Measurements from ENCODE around the gene SASH3. TPM values are rescaled to one million over a fixed set of nuclear protein-coding genes. Genes with fewer than 3 reads are reported as not detected.

SASH3 gene
- total and polyA plus RNA-seq, 2 experiments from 2014 or later, result 0.13 TPM; not detected in 1

GRCh38 chrX:129831091-129831885 is 51.5 kb downstream of the SASH3 start:
- H3K9me3 ChIP-seq (ENCODE audit: low read depth), result no peaks in the 10 kb centered on the region
- no peak for DNase-seq (ENCODE audit: low read depth in 1 of 2, low spot score in 1 of 2)
- no peaks in the 10 kb centered on the region for H3K36me3 ChIP-seq
- no peaks in the 10 kb centered on the region for H3K4me1 ChIP-seq (ENCODE audit: low read depth)
- H3K4me3 ChIP-seq, result no peak overlapping the region
- H3K27me3 ChIP-seq, result no peaks in the 10 kb centered on the region
- no peak overlapping the region for H3K27ac ChIP-seq
- TF ChIP-seq, protein P1, sequence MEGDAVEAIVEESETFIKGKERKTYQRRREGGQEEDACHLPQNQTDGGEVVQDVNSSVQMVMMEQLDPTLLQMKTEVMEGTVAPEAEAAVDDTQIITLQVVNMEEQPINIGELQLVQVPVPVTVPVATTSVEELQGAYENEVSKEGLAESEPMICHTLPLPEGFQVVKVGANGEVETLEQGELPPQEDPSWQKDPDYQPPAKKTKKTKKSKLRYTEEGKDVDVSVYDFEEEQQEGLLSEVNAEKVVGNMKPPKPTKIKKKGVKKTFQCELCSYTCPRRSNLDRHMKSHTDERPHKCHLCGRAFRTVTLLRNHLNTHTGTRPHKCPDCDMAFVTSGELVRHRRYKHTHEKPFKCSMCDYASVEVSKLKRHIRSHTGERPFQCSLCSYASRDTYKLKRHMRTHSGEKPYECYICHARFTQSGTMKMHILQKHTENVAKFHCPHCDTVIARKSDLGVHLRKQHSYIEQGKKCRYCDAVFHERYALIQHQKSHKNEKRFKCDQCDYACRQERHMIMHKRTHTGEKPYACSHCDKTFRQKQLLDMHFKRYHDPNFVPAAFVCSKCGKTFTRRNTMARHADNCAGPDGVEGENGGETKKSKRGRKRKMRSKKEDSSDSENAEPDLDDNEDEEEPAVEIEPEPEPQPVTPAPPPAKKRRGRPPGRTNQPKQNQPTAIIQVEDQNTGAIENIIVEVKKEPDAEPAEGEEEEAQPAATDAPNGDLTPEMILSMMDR (IDR thresholded peaks at IDR 0.05; ENCODE audit: low read depth, low read length), result no peak

- no peak overlapping the region for H3K27ac ChIP-seq
- H3K27me3 ChIP-seq, result no peaks in the 10 kb centered on the region
- peak in 1 of 2 donors; percentile 69 for DNase-seq (ENCODE audit: low read depth in 1 of 2, low spot score in 1 of 2)
- no peak overlapping the region for H3K4me3 ChIP-seq
- no peaks in the 10 kb centered on the region for H3K36me3 ChIP-seq
- no peaks in the 10 kb centered on the region for H3K9me3 ChIP-seq (ENCODE audit: low read depth)
- H3K4me1 ChIP-seq (ENCODE audit: low read depth), result no peaks in the 10 kb centered on the region
- TF ChIP-seq, protein P1 (IDR thresholded peaks at IDR 0.05; ENCODE audit: low read depth, low read length), result no peak
Observed at GRCh38 chrX:129833153-129833990, 53.6 kb downstream of the SASH3 start.

DNA sequence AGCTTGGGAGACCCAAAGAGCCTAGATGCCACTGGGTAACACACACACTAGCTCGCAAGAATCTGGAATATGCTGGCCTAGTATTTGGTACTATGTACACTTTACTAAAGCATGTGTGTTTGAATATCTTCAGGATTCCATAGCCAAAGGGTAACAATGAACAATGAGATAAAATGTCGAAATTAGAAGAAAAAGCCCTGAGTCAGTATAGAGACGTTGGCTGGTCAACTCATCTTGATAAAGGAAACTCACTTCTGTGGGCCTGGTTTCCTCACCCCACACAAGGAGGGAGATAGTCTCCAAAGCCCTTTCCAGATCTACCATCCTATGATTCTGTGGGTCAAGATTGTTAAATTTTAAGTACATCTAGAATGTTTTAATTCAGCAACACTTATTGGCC is 57.1 kb downstream of the SASH3 start:
- DNase-seq (ENCODE audit: low read depth in 1 of 2, low spot score in 1 of 2), result peak in 1 of 2 donors; percentile 37
- TF ChIP-seq, protein P1 (IDR thresholded peaks at IDR 0.05; ENCODE audit: low read depth, low read length), result no peak
- H3K9me3 ChIP-seq (ENCODE audit: low read depth), result no peaks in the 10 kb centered on the region
- H3K27me3 ChIP-seq, result no peaks in the 10 kb centered on the region
- H3K4me1 ChIP-seq (ENCODE audit: low read depth), result no peaks in the 10 kb centered on the region
- H3K27ac ChIP-seq, result no peak overlapping the region
- no peaks in the 10 kb centered on the region for H3K36me3 ChIP-seq
- no peak overlapping the region for H3K4me3 ChIP-seq

DNA sequence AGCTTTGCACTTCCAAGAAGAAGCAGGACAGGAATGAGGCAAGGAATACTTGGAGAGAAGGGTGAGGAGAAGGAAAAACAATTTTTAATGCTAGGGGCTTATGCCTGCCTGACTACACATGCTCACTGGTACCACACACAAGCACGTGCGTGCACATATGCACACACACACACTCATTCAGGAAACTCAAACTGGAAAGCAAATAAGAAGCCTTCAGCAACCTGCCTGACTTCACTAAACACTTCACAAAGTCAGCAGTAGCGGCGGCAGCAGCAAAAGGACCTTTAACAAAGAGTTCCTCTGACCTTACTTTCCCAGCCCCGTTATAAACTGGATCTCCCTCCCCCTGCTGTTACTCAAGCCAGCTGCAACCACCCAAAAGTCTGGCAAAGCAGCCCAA is 60.6 kb downstream of the SASH3 start:
- H3K4me1 ChIP-seq (ENCODE audit: low read depth), result no peaks in the 10 kb centered on the region
- H3K27me3 ChIP-seq, result no peaks in the 10 kb centered on the region
- H3K36me3 ChIP-seq, result no peaks in the 10 kb centered on the region
- no peak overlapping the region for H3K27ac ChIP-seq
- no peak overlapping the region for H3K4me3 ChIP-seq
- no peak for DNase-seq (ENCODE audit: low read depth in 1 of 2, low spot score in 1 of 2)
- TF ChIP-seq, protein P1 (IDR thresholded peaks at IDR 0.05; ENCODE audit: low read depth, low read length), result peak; percentile 5
- H3K9me3 ChIP-seq (ENCODE audit: low read depth), result no peaks in the 10 kb centered on the region

- TF ChIP-seq, protein P1 (IDR thresholded peaks at IDR 0.05; ENCODE audit: low read depth, low read length), result no peak
- H3K36me3 ChIP-seq, result no peaks in the 10 kb centered on the region
- peaks cover 4% of the 10 kb centered on the region for H3K27me3 ChIP-seq
- H3K9me3 ChIP-seq (ENCODE audit: low read depth), result no peaks in the 10 kb centered on the region
- peak overlapping the region; percentile 85 for H3K4me3 ChIP-seq
- peak; percentile 5 to 44 for DNase-seq (ENCODE audit: low read depth in 1 of 2, low spot score in 1 of 2)
- no peaks in the 10 kb centered on the region for H3K4me1 ChIP-seq (ENCODE audit: low read depth)
- H3K27ac ChIP-seq, result no peak overlapping the region
Observed at GRCh38 chrX:129842510-129843208, 62.9 kb downstream of the SASH3 start.

All from cardiac muscle cell (in vitro differentiated cells and primary cell).